Fibroblast of peridontal ligament (primary cell): Measurements from ENCODE around the gene HSD17B12.

Source experiments
- DNase-seq: peaks from one replicate; pipeline ENCODE4 v3.0.0-alpha.2; 2010; ENCODE audit errors: extremely low read depth

The HSD17B12 gene

GRCh38 chr11:43868852-43869567 lies 188.5 kb downstream of the HSD17B12 start:
- DNase-seq = peak; percentile 84

- DNase-seq = no peak
These were observed 190.5 kb downstream of the HSD17B12 start for GRCh38 chr11:43871051-43871450.

- no peak for DNase-seq
These were observed 192.5 kb downstream of the HSD17B12 start for GRCh38 chr11:43872995-43873394.

GRCh38 chr11:43874078-43874477 lies 193.5 kb downstream of the HSD17B12 start:
- DNase-seq = no peak

- no peak for DNase-seq
These were observed 194.2 kb downstream of the HSD17B12 start for GRCh38 chr11:43874738-43875137.

- no peak for DNase-seq
These were observed 199.5 kb downstream of the HSD17B12 start for GRCh38 chr11:43879789-43880639.

- DNase-seq = peak; percentile 93
These were observed 200.2 kb downstream of the HSD17B12 start, which contains the start of gene ALKBH3 for GRCh38 chr11:43880640-43881159. ALKBH3 (plus strand) TSS chr11:43880831; CDS start chr11:43882653, 1,822 bp downstream.

GRCh38 chr11:43892851-43893250 lies 212.3 kb downstream of the HSD17B12 start:
- DNase-seq = no peak

GRCh38 chr11:43894546-43894945 lies 214.0 kb downstream of the HSD17B12 start:
- DNase-seq = no peak

GRCh38 chr11:43895601-43896000 lies 215.1 kb downstream of the HSD17B12 start:
- no peak for DNase-seq

GRCh38 chr11:43898574-43898973 lies 218.0 kb downstream of the HSD17B12 start:
- DNase-seq = no peak

GRCh38 chr11:43899094-43899493 lies 218.6 kb downstream of the HSD17B12 start:
- DNase-seq = no peak

- no peak for DNase-seq
These were observed 221.0 kb downstream of the HSD17B12 start for GRCh38 chr11:43901551-43901950.

GRCh38 chr11:43903078-43903477 lies 222.5 kb downstream of the HSD17B12 start:
- no peak for DNase-seq

- DNase-seq = no peak
These were observed 223.4 kb downstream of the HSD17B12 start for GRCh38 chr11:43903969-43904368.

GRCh38 chr11:43904742-43905535 lies 224.4 kb downstream of the HSD17B12 start:
- DNase-seq = peak; percentile 79

- peak; percentile 28 for DNase-seq
These were observed 225.3 kb downstream of the HSD17B12 start for GRCh38 chr11:43905813-43906241.
